C4-2B (cell line): ENCODE data around the gene LRG1.

Experiments used
- ZFX ChIP-seq: fragments of 450-650 bp; IDR thresholded peaks from 2 replicates; pipeline ENCODE4 v1.6.1; 2017
- TF ChIP-seq, protein P1 (sequence below): fragments of 450-650 bp; conservative IDR thresholded peaks from 2 replicates; pipeline ENCODE4 v1.5.1; 2017; ENCODE audit warnings: mild to moderate bottlenecking

- TF ChIP-seq, protein P1, sequence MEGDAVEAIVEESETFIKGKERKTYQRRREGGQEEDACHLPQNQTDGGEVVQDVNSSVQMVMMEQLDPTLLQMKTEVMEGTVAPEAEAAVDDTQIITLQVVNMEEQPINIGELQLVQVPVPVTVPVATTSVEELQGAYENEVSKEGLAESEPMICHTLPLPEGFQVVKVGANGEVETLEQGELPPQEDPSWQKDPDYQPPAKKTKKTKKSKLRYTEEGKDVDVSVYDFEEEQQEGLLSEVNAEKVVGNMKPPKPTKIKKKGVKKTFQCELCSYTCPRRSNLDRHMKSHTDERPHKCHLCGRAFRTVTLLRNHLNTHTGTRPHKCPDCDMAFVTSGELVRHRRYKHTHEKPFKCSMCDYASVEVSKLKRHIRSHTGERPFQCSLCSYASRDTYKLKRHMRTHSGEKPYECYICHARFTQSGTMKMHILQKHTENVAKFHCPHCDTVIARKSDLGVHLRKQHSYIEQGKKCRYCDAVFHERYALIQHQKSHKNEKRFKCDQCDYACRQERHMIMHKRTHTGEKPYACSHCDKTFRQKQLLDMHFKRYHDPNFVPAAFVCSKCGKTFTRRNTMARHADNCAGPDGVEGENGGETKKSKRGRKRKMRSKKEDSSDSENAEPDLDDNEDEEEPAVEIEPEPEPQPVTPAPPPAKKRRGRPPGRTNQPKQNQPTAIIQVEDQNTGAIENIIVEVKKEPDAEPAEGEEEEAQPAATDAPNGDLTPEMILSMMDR = no peak
- TF ChIP-seq ZFX = no peak
Measured at GRCh38 chr19:4539693-4540581, at the start of gene LRG1.
